Prostate gland (tissue), 2 donors: ENCODE data around the gene ZER1.

Source experiments
- POLR2A ChIP-seq: fragments of 450-650 bp; IDR thresholded peaks from one replicate; pipeline ENCODE4 v1.6.1; 2016; ENCODE audit warnings: antibody characterized with exemption, mild to moderate bottlenecking
- TF ChIP-seq, protein P1 (sequence below), 4 experiments: fragments of 200-600 bp in 2 of 4; fragments of 450-650 bp in 2 of 4; sonication (generic) in 2 of 4; IDR thresholded peaks; 1 replicate in 3 of 4; 2 replicates in 1 of 4; pipeline ENCODE4 v1.5.1; 2016 to 2019; ENCODE audit warnings: antibody characterized with exemption in 4 of 4, mild to moderate bottlenecking in 2 of 4, moderate library complexity in 2 of 4

DNA sequence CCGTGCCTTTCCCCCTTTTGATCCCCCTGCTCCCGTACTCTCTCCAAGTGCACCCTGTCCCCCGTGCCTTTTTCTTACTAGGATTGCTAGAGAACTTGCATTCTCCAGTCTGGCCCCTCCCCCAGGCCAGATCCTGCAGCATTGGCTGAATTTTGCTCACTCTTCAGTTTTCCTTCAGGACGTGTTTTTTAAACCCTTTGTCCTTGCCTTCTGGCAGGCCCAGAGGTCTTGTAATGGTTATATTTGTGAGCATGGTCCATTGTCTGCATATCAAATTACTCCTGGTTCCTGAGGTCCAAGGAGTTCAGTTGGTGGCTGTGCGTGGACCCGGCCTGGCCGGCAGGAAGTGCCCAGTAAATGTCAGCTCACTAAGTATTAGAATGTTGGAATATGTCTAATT is 15.9 kb upstream of the ZER1 start:
- TF ChIP-seq, protein P1, sequence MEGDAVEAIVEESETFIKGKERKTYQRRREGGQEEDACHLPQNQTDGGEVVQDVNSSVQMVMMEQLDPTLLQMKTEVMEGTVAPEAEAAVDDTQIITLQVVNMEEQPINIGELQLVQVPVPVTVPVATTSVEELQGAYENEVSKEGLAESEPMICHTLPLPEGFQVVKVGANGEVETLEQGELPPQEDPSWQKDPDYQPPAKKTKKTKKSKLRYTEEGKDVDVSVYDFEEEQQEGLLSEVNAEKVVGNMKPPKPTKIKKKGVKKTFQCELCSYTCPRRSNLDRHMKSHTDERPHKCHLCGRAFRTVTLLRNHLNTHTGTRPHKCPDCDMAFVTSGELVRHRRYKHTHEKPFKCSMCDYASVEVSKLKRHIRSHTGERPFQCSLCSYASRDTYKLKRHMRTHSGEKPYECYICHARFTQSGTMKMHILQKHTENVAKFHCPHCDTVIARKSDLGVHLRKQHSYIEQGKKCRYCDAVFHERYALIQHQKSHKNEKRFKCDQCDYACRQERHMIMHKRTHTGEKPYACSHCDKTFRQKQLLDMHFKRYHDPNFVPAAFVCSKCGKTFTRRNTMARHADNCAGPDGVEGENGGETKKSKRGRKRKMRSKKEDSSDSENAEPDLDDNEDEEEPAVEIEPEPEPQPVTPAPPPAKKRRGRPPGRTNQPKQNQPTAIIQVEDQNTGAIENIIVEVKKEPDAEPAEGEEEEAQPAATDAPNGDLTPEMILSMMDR (IDR thresholded peaks at IDR 0.05): no peak
- TF ChIP-seq POLR2A: no peak
